Measurements from ENCODE around the gene GIPC3. TPM values are rescaled to one million over a fixed set of nuclear protein-coding genes. Genes with fewer than 3 reads are reported as not detected.

Gene GIPC3
- total RNA-seq, 1 experiment from 2014 or later, result not detected

DNA sequence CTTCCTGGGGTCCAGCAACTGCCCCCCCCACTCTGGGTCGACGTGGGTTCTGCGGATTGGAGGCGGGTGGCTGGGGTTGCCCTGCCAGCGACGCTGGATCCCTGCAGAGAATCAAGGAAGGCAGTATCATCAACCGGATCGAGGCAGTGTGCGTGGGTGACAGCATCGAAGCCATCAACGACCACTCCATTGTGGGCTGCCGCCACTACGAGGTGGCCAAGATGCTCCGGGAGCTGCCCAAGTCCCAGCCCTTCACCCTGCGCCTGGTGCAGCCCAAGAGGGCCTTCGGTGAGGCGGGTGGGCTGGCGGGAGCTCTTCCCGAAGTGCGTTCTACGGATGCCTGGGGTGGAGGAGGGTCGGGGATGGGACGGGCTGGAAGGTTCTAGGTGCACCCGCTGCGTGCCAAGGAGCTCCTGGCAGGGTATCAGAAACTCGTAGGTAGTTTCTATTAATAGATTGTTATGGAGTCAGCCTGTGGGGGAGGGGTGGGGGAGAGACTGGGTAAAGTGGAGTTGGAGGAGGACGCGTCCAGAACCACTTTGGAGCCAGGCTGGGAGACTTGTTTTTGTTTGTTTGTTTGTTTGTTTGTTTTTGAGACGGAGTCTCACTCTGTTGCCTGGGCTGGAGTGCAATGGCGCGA is 1.5 kb downstream of the GIPC3 start:
- Mint-ChIP-seq H3K4me1 (ENCODE audit: insufficient read depth, unreplicated experiment) (no peaks in the 10 kb centered on the region), H3K27ac (ENCODE audit: low read depth, unreplicated experiment) (no peak overlapping the region), H3K27me3 (ENCODE audit: insufficient read depth, unreplicated experiment) (no peaks in the 10 kb centered on the region), H3K36me3 (ENCODE audit: insufficient read depth, unreplicated experiment) (no peaks in the 10 kb centered on the region), H3K4me3 (ENCODE audit: unreplicated experiment) (no peak overlapping the region), H3K9me3 (ENCODE audit: unreplicated experiment) (no peaks in the 10 kb centered on the region)
- ChIA-PET CTCF (interaction anchor here (0.6 kb wide), 2 partner anchors 21 to 278 kb away, joined by 3 read pairs; no protein-coding TSS in a partner anchor), POLR2A (interaction anchor here (1.2 kb wide), 1 partner anchor 13 kb away, joined by 3 read pairs; no protein-coding TSS in a partner anchor)
- TF ChIP-seq, protein P1, sequence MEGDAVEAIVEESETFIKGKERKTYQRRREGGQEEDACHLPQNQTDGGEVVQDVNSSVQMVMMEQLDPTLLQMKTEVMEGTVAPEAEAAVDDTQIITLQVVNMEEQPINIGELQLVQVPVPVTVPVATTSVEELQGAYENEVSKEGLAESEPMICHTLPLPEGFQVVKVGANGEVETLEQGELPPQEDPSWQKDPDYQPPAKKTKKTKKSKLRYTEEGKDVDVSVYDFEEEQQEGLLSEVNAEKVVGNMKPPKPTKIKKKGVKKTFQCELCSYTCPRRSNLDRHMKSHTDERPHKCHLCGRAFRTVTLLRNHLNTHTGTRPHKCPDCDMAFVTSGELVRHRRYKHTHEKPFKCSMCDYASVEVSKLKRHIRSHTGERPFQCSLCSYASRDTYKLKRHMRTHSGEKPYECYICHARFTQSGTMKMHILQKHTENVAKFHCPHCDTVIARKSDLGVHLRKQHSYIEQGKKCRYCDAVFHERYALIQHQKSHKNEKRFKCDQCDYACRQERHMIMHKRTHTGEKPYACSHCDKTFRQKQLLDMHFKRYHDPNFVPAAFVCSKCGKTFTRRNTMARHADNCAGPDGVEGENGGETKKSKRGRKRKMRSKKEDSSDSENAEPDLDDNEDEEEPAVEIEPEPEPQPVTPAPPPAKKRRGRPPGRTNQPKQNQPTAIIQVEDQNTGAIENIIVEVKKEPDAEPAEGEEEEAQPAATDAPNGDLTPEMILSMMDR (IDR thresholded peaks at IDR 0.05; ENCODE audit: unreplicated experiment), result no peak
- no TSS peak for BruUV-seq (replicated peaks)
- intact Hi-C loops (cut with micrococcal nuclease), result no loop called here
- DNase-seq (ENCODE audit: unreplicated experiment), result peak; percentile 29

DNA sequence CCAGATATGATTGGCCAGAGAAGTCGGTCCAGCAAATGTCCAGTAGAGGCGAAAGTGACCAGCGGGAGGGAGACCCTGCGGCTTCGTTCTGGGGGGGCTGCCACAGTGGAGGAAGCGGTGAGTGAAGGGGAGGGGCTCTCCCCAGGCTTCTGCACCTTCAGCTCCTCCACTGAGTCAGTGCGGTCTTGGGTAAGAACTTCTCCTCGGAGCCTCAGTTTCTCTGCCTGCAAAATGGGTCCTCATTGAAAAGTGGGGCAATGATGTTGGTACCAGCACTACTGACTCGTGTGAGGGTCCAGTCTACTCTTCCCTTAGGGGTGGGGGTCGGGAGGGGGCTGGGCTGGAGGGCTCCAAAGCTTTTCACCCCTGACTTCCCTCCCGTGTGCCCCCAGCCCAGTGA is 4.2 kb downstream of the GIPC3 start:
- TF ChIP-seq, protein P1 (IDR thresholded peaks at IDR 0.05; ENCODE audit: unreplicated experiment), result no peak
- H3K9me3 Mint-ChIP-seq (ENCODE audit: unreplicated experiment), result no peaks in the 10 kb centered on the region
- intact Hi-C loops (cut with micrococcal nuclease), result no loop called here
- ChIA-PET CTCF (interaction anchor here (1.0 kb wide), 1 partner anchor 11 kb away, joined by 3 read pairs; no protein-coding TSS in a partner anchor), POLR2A (no interaction called here)
- H3K4me1 Mint-ChIP-seq (ENCODE audit: insufficient read depth, unreplicated experiment), result no peaks in the 10 kb centered on the region
- no TSS peak for BruUV-seq (replicated peaks)
- no peaks in the 10 kb centered on the region for H3K36me3 Mint-ChIP-seq (ENCODE audit: insufficient read depth, unreplicated experiment)
- H3K27me3 Mint-ChIP-seq (ENCODE audit: insufficient read depth, unreplicated experiment), result no peaks in the 10 kb centered on the region
- no peak for DNase-seq (ENCODE audit: unreplicated experiment)
- H3K27ac Mint-ChIP-seq (ENCODE audit: low read depth, unreplicated experiment), result no peak overlapping the region
- no peak overlapping the region for H3K4me3 Mint-ChIP-seq (ENCODE audit: unreplicated experiment)

DNA sequence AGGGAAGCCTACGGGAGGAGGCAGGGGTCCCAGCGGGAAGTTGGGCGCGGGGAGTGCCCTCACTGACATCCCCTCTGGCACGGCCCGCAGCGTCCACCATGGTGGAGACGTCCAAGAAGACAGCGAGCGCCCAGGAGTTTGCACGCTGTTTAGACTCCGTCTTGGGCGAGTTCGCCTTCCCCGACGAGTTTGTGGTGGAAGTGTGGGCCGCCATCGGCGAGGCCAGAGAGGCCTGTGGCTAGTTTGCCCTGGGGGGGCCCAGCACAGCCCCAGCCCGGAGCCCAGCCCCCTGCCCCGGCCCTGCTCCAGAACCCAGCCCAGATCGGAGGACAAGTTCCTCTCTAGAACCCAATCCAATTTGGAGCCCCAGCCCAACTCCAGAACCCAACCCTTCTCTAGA is 4.7 kb downstream of the GIPC3 start:
- intact Hi-C loops (cut with micrococcal nuclease), result no loop called here
- no peak for DNase-seq (ENCODE audit: unreplicated experiment)
- CTCF ChIA-PET, result interaction anchor here (0.7 kb wide), 1 partner anchor 656 kb away, joined by 4 read pairs; no protein-coding TSS in a partner anchor
- Mint-ChIP-seq H3K27me3 (ENCODE audit: insufficient read depth, unreplicated experiment) (no peaks in the 10 kb centered on the region), H3K9me3 (ENCODE audit: unreplicated experiment) (no peaks in the 10 kb centered on the region), H3K4me3 (ENCODE audit: unreplicated experiment) (no peak overlapping the region), H3K4me1 (ENCODE audit: insufficient read depth, unreplicated experiment) (no peaks in the 10 kb centered on the region), H3K27ac (ENCODE audit: low read depth, unreplicated experiment) (no peak overlapping the region), H3K36me3 (ENCODE audit: insufficient read depth, unreplicated experiment) (no peaks in the 10 kb centered on the region)
- BruUV-seq (replicated peaks), result no TSS peak
- POLR2A ChIA-PET, result no interaction called here
- TF ChIP-seq, protein P1 (IDR thresholded peaks at IDR 0.05; ENCODE audit: unreplicated experiment), result no peak

DNA sequence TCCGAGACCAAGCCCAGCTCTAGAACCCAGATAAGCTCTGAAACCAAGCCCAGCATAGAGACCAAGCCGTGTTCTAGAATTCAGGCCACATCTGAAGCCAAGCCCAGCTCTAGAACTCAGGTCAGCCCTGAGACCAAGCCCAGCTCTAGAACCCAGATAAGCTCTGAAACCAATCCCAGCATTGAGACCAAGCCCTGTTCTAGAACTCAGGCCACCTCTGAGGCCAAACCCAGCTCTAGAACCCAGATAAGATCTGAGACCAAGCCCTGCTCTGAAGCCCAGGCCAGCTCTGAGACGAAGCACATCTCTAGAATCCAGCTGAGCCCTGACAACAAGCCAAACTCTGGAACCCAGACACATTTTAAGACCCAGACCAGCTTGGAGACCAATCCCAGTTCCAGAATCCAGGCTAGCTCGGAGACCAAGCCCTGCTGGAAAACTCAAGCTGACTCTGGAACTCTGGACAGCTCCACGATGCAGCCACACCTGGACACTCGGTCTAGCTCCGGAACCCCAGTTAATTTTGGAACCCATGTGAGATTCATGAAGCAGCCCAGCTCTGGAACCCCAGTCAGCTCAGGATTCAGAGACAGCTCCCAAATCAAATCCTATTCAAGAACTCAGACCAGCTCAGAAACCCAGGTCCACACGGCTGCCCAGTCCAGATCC is 5.8 kb downstream of the GIPC3 start:
- no peaks in the 10 kb centered on the region for H3K36me3 Mint-ChIP-seq (ENCODE audit: insufficient read depth, unreplicated experiment)
- no peak overlapping the region for H3K27ac Mint-ChIP-seq (ENCODE audit: low read depth, unreplicated experiment)
- H3K9me3 Mint-ChIP-seq (ENCODE audit: unreplicated experiment), result no peaks in the 10 kb centered on the region
- intact Hi-C loops (cut with micrococcal nuclease), result no loop called here
- BruUV-seq (replicated peaks), result no TSS peak
- no peak overlapping the region for H3K4me3 Mint-ChIP-seq (ENCODE audit: unreplicated experiment)
- H3K27me3 Mint-ChIP-seq (ENCODE audit: insufficient read depth, unreplicated experiment), result no peaks in the 10 kb centered on the region
- CTCF ChIA-PET, result interaction anchor here (1.0 kb wide), 1 partner anchor 9 kb away, joined by 4 read pairs; no protein-coding TSS in a partner anchor
- no peaks in the 10 kb centered on the region for H3K4me1 Mint-ChIP-seq (ENCODE audit: insufficient read depth, unreplicated experiment)
- TF ChIP-seq, protein P1 (IDR thresholded peaks at IDR 0.05; ENCODE audit: unreplicated experiment), result no peak
- DNase-seq (ENCODE audit: unreplicated experiment), result no peak
- POLR2A ChIA-PET, result interaction anchor here (0.5 to 2.4 kb wide), 7 partner anchors 9 to 394 kb away, joined by 3 to 12 read pairs (median 3); partner anchors contain the start of genes EEF2 and HMG20B

Data from MCF 10A (cell line).